Naive B cell (primary cell): ENCODE measurements around the gene SLC28A1. TPM values are rescaled to one million over a fixed set of nuclear protein-coding genes. Genes with fewer than 3 reads are reported as not detected.
A peak's percentile ranks its signal among the peaks of the same experiment; 100 is the strongest.

ENCODE experiments used
- ATAC-seq, 2 donors: fragments of 150-1000 bp; cut with Tn5 transposase; 2 replicates each; pipeline ENCODE4 v1.10.0; 2021; ENCODE audit warnings: low read depth in 2 of 2, mild to moderate bottlenecking in 2 of 2, moderate library complexity in 2 of 2
- DNase-seq: peaks from one replicate; pipeline ENCODE4 v3.0.0; 2022
- H3K27ac Mint-ChIP-seq, 6 donors: one replicate each; pipeline ENCODE4 v1.8.0; 2020 to 2022; ENCODE audit warnings: mild to moderate bottlenecking in 6 of 6, mixed read lengths in 6 of 6, moderate library complexity in 5 of 6, inconsistent platforms in 2 of 6
- H3K27me3 Mint-ChIP-seq, 3 donors: one replicate each; pipeline ENCODE4 v1.8.0; 2021 to 2022; ENCODE audit warnings: mixed read lengths in 3 of 3, mild to moderate bottlenecking in 1 of 3
- H3K36me3 Mint-ChIP-seq, 2 donors: one replicate each; pipeline ENCODE4 v1.8.0; 2020 to 2022; ENCODE audit warnings: mixed read lengths in 2 of 2, inconsistent platforms in 1 of 2, mild to moderate bottlenecking in 1 of 2
- H3K4me1 Mint-ChIP-seq, 3 donors: one replicate each; pipeline ENCODE4 v1.8.0; 2020 to 2022; ENCODE audit warnings: mixed read lengths in 3 of 3, inconsistent platforms in 1 of 3, mild to moderate bottlenecking in 1 of 3, moderate library complexity in 1 of 3
- H3K4me3 Mint-ChIP-seq, 8 donors: one replicate each; pipeline ENCODE4 v1.8.0; 2020 to 2022; ENCODE audit warnings: mild to moderate bottlenecking in 8 of 8, mixed read lengths in 8 of 8, moderate library complexity in 8 of 8, inconsistent platforms in 2 of 8
- H3K9me3 Mint-ChIP-seq, 7 donors: one replicate each; pipeline ENCODE4 v1.8.0; 2020 to 2022; ENCODE audit warnings: mixed read lengths in 7 of 7, mild to moderate bottlenecking in 5 of 7, inconsistent platforms in 2 of 7, moderate library complexity in 1 of 7
- polyA plus RNA-seq, 6 donors: library from polyadenylated mRNA; unstranded; fragments of 300-500 nt; fragmentation: Illumina TruSeq; gene quantifications; one replicate each; pipeline ENCODE4 v1.2.3, GENCODE V29; 2021; ENCODE audit warnings: low read depth in 6 of 6

The SLC28A1 gene
- polyA plus RNA-seq, 6 donors from 2014 or later, result not detected

DNA sequence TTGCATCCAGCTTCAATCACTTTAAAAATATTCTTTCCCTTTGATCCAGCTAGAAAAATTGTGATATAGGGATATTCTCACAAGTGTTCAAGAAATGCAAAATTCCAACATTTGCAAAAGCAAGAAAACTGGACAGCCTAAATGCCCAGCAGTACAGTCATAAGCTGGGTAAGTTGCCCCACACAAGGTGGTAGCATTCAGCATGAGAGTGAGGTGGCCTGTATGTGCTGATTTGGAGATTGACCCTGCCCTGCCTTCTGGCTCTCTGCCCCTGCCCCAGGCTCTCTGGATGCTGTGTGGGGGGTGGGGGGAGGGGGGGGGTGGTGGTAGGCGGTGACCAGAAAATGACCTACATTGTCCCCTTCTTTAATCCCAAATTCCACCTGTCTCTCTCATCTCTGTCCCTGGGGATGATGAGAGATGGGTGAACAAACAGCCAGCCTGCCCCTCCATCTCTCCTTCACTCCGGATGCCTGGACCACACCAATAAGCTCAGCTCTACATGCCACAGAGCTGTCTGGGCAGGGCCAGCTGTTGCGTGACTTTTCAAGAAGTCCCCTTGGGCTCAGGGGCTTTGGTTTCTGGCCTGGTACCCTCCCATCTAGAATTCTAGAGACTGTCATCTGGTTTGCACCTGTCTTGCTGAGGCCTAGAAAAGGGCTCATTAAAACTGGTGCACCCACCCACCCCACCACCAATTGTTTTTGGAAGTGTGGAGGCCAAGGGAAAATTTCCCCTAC lies 42.2 kb downstream of the SLC28A1 start:
- ATAC-seq (no peak), DNase-seq (no peak)
- Mint-ChIP-seq H3K27ac (no peak overlapping the region), H3K4me1 (peaks cover 8 to 11% (median 9%) of the 10 kb centered on the region in 3 donors), H3K36me3 (no peaks in the 10 kb centered on the region), H3K27me3 (peaks cover 0 to 8% (median 0%) of the 10 kb centered on the region in 3 donors), H3K4me3 (no peak overlapping the region), H3K9me3 (no peaks in the 10 kb centered on the region)

DNA sequence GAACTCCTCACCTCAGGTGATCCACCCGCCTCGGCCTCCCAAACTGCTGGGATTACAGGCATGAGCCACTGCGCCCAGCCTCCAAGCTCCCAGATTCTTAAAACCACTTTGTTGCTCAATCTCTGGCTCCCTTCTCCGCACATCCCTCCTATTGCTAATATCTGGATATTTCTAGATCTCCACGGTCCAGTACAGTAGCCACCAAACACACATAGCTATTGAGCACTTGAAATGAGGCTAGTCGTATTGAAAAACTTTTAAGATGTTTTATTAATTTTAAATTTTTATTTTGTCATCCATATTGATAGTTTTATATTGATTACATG lies 44.3 kb downstream of the SLC28A1 start:
- DNase-seq, result no peak
- Mint-ChIP-seq H3K27ac (peak overlapping the region in 1 of 6 donors; percentile 55), H3K4me1 (peaks cover 8 to 11% (median 9%) of the 10 kb centered on the region in 3 donors), H3K27me3 (peaks cover 0 to 5% (median 4%) of the 10 kb centered on the region in 3 donors), H3K4me3 (no peak overlapping the region), H3K9me3 (no peaks in the 10 kb centered on the region), H3K36me3 (no peaks in the 10 kb centered on the region)
- no peak for ATAC-seq

DNA sequence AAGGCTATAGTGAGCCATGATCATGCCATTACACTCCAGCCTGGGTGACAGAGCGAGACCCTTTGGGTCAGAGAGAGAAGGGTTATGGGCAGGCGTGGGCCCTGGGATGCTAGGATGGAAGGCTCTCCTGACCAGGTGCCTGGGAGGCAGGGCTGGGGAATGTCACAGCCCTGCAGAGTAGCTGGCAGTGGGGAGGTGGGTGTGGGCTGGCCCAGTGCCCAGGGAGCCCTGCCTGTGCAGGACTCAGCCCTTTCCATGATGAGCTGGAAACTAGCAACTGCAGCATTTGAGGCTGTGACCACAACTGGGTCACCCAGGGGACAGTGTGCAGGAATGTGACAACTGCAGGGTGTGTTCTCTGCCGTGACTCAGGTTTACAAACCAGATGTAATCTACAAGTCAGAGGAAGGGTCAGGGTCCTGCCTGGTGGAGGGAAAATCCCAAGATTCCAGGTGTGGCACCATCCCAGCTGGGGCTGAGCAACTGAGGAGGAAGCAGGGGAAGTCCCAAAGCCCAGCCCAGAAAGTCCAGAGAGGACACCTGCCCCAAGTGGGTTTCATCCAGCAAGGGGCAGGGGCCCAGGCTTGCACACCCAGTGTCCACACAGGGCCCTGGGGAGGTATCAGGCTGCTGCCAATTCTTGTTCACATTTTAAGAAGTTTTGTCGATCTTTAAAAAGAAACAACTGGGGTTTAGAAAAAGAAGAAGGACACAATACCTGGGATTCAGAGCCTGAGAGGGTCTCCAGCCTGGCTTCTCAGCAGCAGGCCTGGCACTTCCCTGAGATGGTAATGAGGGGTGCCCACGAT lies 45.5 kb downstream of the SLC28A1 start:
- Mint-ChIP-seq H3K4me3 (peak overlapping the region in 1 of 8 donors; percentile 56), H3K36me3 (no peaks in the 10 kb centered on the region), H3K4me1 (peaks cover 8 to 11% (median 9%) of the 10 kb centered on the region in 3 donors), H3K27ac (no peak overlapping the region), H3K27me3 (peaks cover 0 to 5% (median 4%) of the 10 kb centered on the region in 3 donors), H3K9me3 (no peaks in the 10 kb centered on the region)
- no peak for DNase-seq
- ATAC-seq, result no peak

DNA sequence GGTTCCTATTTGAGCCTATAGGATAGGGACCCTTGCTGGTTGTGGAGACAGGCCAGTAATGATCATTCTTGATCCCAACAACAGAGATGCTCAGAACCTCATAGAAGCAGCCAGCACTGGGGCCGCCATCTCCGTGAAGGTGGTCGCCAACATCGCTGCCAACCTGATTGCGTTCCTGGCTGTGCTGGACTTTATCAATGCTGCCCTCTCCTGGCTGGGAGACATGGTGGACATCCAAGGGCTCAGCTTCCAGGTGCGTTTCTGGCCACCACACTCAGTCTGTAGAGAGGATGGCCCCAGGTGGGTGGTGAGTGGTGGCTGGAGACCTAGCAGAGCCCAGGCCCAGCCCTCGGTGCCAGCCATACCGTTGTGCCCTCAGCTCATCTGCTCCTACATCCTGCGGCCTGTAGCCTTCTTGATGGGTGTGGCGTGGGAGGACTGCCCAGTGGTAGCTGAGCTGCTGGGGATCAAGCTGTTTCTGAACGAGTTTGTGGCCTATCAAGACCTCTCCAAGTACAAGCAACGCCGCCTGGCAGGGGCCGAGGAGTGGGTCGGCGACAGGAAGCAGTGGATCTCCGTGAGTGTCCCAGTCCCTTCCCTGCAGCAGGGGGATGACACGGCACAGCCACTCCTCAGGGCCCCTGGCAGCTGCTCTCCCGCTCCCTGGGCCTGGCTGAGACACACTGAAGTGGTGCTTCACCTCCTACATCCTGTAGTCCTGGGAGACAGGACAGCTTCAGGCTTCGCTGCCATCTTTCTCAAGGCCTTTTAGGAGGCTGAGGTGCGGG lies 50.7 kb downstream of the SLC28A1 start:
- no peak for ATAC-seq
- DNase-seq, result no peak
- Mint-ChIP-seq H3K4me1 (no peaks in the 10 kb centered on the region), H3K9me3 (peaks cover 0 to 4% (median 0%) of the 10 kb centered on the region in 7 donors), H3K27ac (no peak overlapping the region), H3K36me3 (no peaks in the 10 kb centered on the region), H3K27me3 (peaks cover 12 to 14% (median 14%) of the 10 kb centered on the region in 3 donors), H3K4me3 (no peak overlapping the region)

DNA sequence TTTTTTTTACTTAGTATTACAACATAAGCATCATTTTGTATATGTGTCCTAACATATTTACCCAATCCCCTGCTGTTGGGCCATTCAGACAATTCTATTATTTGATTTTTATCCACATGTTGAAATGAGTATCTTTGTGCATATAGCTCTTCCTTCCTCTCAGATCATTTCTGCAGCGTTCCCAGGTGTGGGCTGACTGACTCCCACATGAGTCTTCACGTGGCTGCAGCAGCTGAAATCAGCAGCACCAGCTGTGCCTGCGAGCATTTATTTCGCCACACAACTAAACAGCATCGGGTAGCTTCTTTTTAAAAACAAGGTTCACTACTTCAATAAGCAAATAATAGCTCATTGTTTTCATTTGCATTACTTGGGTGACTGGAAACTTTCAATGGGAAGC lies 52.7 kb downstream of the SLC28A1 start:
- no peaks in the 10 kb centered on the region for H3K4me1 Mint-ChIP-seq
- no peak for DNase-seq
- no peak for ATAC-seq
- H3K4me3 Mint-ChIP-seq, result no peak overlapping the region
- H3K9me3 Mint-ChIP-seq, result peaks cover 0 to 4% (median 0%) of the 10 kb centered on the region in 7 donors
- no peaks in the 10 kb centered on the region for H3K36me3 Mint-ChIP-seq
- peaks cover 12 to 14% (median 12%) of the 10 kb centered on the region in 3 donors for H3K27me3 Mint-ChIP-seq
- H3K27ac Mint-ChIP-seq, result no peak overlapping the region

DNA sequence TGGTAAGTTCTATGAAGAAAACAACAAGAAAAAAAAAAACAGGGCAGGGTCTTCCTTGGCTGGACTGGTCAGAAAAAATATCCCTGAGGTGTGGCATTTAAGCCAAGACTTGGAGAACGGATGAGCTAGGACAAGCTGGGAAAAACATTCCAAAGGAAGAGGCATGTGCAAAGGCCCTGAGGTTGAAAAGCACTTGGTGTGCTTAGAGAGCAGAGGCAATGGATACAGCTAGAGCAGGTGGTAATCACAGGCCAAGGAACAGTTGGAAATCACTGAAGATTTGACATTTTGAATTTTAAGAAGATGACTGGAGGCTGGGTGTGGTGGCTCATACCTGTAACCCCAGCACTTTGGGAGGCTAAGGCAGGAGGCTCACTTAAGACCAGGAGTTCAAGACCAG lies 54.3 kb downstream of the SLC28A1 start:
- ATAC-seq (no peak), DNase-seq (no peak)
- Mint-ChIP-seq H3K4me1 (no peaks in the 10 kb centered on the region), H3K27me3 (peaks cover 7 to 14% (median 10%) of the 10 kb centered on the region in 3 donors), H3K36me3 (no peaks in the 10 kb centered on the region), H3K4me3 (no peak overlapping the region), H3K27ac (peak overlapping the region in 1 of 6 donors; percentile 75), H3K9me3 (peaks cover 0 to 4% (median 0%) of the 10 kb centered on the region in 7 donors)

DNA sequence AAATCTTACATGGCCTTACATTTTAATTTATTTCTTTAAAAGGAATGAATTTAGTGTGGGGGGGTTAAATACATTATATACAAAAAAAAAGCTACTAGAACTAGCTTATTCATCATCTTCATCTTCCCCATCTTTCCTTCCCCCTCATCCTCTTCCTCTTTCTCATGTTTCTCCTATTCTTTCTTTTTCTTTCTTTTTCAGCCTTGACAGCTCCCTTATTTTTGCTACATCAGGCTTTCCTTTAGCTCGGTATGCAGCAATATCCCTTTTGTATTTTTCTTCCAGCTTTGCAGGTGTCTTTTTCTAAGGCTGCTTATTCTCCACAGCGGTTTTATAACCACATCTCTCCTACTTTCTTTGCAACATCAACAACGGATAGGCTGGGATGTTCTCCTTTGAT lies 55.9 kb downstream of the SLC28A1 start:
- peaks cover 7 to 14% (median 10%) of the 10 kb centered on the region in 3 donors for H3K27me3 Mint-ChIP-seq
- H3K4me3 Mint-ChIP-seq, result no peak overlapping the region
- ATAC-seq (no peak), DNase-seq (no peak)
- no peak overlapping the region for H3K27ac Mint-ChIP-seq
- H3K36me3 Mint-ChIP-seq, result no peaks in the 10 kb centered on the region
- no peaks in the 10 kb centered on the region for H3K4me1 Mint-ChIP-seq
- H3K9me3 Mint-ChIP-seq, result peaks cover 0 to 4% (median 0%) of the 10 kb centered on the region in 7 donors

DNA sequence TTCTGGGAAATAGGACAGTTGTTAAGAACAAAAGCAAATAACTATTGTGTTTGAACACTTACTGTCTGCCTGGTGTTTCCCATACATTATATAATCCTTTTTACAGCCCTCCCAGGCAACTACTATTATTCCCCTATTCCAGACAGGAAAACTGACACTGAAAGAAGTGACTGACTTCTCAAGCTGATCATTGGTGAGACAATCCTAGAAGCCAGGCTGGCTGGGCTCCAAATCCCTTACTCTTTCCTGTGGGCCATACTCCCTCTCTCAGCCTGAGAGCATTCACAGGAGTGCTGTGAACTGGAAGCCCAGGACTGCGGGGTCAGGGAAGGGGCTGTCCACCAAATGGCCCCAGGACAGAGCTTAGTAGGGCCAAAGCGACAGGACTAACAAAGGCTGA lies 58.0 kb downstream of the SLC28A1 start:
- H3K27me3 Mint-ChIP-seq, result peaks cover 4 to 22% (median 17%) of the 10 kb centered on the region in 3 donors
- no peak for DNase-seq

DNA sequence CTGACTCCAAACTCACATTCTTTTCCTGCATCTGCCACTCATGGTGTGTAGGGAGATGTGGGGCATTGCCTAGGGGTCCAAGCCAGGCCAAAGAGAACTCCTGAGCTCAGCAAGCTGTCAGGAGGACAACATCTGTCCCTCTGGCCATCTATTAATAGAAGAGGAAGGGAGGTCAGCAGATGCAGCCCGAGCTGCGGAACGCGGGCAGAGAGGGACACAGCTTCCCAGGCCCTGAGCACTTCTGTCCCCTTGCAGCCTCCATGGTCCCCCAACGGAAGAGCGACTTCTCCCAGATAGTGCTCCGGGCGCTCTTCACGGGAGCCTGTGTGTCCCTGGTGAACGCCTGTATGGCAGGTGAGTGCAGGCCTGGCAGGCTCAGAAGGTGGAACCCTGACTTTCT lies 59.8 kb downstream of the SLC28A1 start:
- DNase-seq (no peak), ATAC-seq (no peak)
- Mint-ChIP-seq H3K4me1 (no peaks in the 10 kb centered on the region), H3K4me3 (no peak overlapping the region), H3K9me3 (no peaks in the 10 kb centered on the region), H3K27me3 (peaks cover 0 to 15% (median 7%) of the 10 kb centered on the region in 3 donors), H3K36me3 (peaks cover 0 to 5% of the 10 kb centered on the region in 2 donors), H3K27ac (peak overlapping the region in 1 of 6 donors; percentile 38)

More for the DNA sequence above, 58.0 kb downstream of the SLC28A1 start:
- H3K27ac Mint-ChIP-seq, result no peak overlapping the region
- no peaks in the 10 kb centered on the region for H3K4me1 Mint-ChIP-seq
- no peak for ATAC-seq
- no peaks in the 10 kb centered on the region for H3K36me3 Mint-ChIP-seq
- no peak overlapping the region for H3K4me3 Mint-ChIP-seq
- peaks cover 0 to 4% (median 0%) of the 10 kb centered on the region in 7 donors for H3K9me3 Mint-ChIP-seq

DNA sequence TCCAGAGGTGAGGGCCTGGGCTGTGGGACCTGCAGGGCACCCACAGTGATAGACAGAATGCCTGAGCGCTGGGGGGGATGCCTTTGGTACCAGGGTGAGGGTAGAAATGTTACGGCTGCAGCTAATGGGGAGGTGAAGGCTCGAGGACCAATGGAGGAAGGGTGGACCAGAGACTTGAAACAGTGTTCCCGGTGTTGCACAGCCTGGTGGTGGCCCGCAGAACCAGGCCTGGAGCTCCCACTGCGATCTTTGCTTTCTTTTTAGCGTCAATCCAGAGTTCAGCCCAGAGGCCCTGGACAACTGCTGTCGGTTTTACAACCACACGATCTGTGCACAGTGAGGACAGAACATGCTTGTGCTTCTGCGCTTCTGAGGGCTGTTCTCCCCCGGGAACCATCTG lies 60.4 kb downstream of the SLC28A1 start:
- H3K4me1 Mint-ChIP-seq, result no peaks in the 10 kb centered on the region
- no peak overlapping the region for H3K4me3 Mint-ChIP-seq
- ATAC-seq, result no peak
- H3K27ac Mint-ChIP-seq, result no peak overlapping the region
- no peak for DNase-seq
- peaks cover 0 to 5% of the 10 kb centered on the region in 2 donors for H3K36me3 Mint-ChIP-seq
- no peaks in the 10 kb centered on the region for H3K9me3 Mint-ChIP-seq
- H3K27me3 Mint-ChIP-seq, result peaks cover 4 to 19% (median 7%) of the 10 kb centered on the region in 3 donors

DNA sequence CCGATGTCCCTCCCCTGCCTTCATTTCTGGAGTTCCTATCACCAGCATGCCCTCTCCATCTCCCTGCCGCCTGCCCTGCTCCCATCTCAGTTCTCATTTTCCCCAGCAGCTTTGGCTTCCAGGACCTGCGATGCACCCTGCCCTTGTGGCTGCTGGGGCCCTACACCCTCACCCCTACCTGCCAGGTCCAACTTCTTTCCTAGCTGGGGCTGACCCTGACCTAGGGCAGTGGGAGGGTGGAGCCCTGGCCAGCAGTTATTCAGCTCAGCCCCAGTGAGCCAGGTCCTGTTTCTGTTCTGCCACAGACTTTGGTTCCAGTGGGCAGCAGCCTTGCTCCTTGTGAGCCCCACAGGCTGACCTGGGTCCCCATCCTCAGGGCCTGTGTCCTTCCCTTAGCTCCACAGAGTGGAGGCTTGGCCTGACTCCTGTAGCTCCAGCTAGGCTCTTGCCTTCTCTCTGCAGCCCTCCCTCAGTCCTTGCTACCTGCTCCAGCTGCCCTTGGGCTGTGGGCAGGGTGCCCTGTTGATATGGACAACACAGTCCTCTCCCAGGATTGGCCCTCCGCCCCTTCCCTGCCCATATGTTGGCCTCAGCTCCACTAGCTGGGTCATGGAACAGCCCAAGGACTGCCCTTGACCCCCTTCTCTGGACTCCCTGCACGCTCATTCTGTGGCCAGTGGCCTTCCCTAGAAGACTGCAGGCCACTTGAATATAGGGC lies 62.5 kb downstream of the SLC28A1 start:
- Mint-ChIP-seq H3K27ac (peak overlapping the region in 2 of 6 donors; percentile 19 to 69), H3K4me1 (no peaks in the 10 kb centered on the region), H3K9me3 (no peaks in the 10 kb centered on the region), H3K27me3 (peaks cover 5 to 30% (median 7%) of the 10 kb centered on the region in 3 donors), H3K36me3 (peaks cover 0 to 5% of the 10 kb centered on the region in 2 donors), H3K4me3 (peak overlapping the region in 1 of 8 donors; percentile 35)
- no peak for DNase-seq
- ATAC-seq, result no peak

DNA sequence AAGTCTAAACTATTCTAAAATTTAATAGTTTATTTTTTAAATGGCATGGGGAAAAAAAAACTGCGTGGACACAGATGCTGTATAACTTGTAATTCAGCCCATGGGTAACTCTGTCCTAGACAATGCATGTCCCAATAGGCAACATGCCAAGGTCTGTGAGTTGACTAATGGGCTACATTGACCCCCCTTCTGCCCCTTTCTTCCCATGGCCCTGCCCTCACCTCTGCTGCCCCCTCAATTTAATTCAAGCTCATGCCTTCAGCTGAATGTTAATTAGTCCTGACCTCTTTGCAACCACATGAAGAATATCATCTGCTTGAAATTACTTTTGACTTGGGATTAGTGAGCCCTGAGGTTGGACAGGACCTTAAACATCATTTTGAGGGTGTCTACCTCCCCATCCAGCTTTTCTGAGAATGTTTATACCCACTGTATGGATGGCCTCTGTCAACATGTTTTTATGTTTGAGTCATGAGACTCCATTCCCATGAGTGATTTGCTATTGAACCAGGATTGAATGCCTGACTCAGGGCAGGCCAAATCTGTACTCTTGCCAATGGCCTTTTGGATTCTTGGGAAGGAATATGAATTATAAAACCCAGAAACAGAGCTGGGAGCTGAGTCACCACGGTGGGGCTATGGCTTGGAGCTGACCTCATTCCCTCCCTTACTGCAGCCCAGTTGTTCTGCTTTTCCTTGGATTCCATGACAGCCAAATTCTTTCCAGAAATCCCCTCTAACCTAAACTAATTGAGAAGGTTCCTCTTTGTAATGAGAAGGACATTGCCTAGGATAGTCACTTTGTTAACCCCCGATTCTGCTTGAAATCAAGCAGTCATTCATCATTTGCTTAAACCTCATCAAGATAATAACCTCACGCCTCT lies 63.7 kb downstream of the SLC28A1 start:
- Mint-ChIP-seq H3K4me1 (no peaks in the 10 kb centered on the region), H3K4me3 (peak overlapping the region in 1 of 8 donors; percentile 38), H3K9me3 (no peaks in the 10 kb centered on the region), H3K27ac (peak overlapping the region in 1 of 6 donors; percentile 46), H3K36me3 (peaks cover 0 to 5% of the 10 kb centered on the region in 2 donors), H3K27me3 (peaks cover 5 to 30% (median 7%) of the 10 kb centered on the region in 3 donors)
- DNase-seq (no peak), ATAC-seq (no peak)
